ENCODE results near the gene IL23R. TPM values are rescaled to one million over a fixed set of nuclear protein-coding genes. Genes with fewer than 3 reads are reported as not detected.

Gene IL23R
- total RNA-seq, 1 donor from 2014 or later = 0.18 TPM

DNA sequence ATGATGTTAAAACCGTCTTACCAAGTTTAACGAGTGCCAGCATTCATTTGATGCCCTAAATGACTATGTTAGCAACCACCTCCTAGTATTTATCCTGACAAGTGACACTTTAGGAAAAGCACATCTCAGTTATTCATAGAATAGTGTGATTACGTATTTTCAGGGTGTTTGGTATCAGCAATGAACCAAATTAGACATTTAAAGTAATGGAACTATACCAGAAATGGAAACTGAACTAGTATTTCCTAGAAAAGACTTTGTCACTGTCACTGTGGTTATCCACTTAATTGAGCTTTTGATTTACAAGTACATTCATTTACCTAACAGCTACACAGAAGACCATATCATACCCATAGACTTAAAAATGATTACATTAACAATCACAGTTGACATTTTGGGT, 137.8 kb downstream of the IL23R start:
- no peak for DNase-seq (ENCODE audit: low spot score)

DNA sequence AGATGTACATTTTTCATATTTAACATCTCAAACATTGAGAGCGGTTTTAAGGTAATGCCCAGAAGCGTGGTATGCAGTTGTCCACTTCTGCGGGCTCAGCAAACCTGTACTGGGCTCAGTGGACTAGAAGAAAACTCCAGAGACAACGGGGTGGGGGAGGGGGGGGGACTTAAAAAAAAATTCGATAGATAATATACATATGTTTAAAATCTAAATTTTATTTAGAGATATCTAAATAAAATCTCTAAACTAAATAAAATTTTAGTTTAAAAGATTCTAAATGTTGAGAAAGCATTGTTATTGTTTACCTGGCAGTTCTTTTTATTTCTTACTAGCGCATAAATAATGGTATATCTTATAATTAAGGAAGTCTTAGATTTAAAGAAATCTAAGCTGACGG, 140.3 kb downstream of the IL23R start:
- DNase-seq (ENCODE audit: low spot score) = no peak

DNA sequence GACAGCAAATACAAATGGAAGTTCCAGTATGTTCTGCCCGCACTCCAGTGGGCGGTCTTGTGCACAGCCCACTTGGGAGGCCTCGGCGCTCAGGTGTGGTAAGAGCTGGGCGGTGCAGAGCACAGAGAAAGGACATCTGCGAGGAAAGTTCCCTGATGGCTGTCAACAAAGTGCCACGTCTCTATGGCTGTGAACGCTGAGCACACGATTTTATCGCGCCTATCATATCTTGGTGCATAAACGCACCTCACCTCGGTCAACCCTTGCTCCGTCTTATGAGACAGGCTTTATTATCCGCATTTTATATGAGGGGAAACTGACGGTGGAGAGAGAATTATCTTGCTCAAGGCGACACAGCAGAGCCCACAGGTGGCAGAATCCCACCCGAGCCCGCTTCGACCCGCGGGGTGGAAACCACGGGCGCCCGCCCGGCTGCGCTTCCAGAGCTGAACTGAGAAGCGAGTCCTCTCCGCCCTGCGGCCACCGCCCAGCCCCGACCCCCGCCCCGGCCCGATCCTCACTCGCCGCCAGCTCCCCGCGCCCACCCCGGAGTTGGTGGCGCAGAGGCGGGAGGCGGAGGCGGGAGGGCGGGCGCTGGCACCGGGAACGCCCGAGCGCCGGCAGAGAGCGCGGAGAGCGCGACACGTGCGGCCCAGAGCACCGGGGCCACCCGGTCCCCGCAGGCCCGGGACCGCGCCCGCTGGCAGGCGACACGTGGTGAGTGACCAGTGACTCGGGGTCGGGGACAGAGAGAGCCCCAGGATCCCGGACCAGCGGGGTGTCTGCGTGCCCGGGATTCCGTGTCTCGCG, 141.2 kb downstream of the IL23R start, which contains the start of gene IL12RB2:
Gene IL12RB2 (plus strand): TSS at position 623 of the 810 bp plus-strand sequence. CDS start 12,496 bp downstream, outside the sequence.
- DNase-seq (ENCODE audit: low spot score) = no peak

DNA sequence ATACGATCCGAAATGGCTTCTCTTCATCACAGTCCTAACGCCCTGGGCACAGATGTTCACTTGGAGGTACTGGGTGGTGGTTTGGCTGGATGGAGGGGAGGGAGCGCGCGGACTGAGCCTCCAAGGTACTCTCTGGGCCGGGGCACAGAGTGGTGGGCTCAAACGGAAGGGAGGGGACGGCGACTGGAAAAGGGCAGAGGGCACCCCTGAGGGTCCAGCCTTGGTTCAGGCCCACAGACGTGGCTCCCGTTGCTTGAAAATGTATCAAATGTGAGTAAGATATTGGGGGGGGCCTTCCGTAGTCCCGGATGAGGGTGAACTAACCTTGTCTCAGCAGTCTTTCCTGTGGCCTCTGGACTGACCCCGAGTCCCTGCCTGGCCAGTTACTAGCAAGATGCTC, 141.9 kb downstream of the IL23R start:
- DNase-seq (ENCODE audit: low spot score) = no peak

Other genes with a start within 250 kb of the IL23R start
- 17.2 TPM for gene DNAI4, start 241.6 kb upstream of the IL23R start, total RNA-seq
- 48.4 TPM for gene MIER1, start 241.5 kb upstream of the IL23R start, total RNA-seq
- 27.6 TPM for gene SLC35D1, start 112.3 kb upstream of the IL23R start, total RNA-seq
- gene C1orf141, start 31.5 kb upstream of the IL23R start, total RNA-seq = not detected
- 0.60 TPM for gene IL12RB2, start 141.4 kb downstream of the IL23R start, total RNA-seq